NCI-H2107 (cell line): Measurements from ENCODE around the gene NCOA5.

Experiments
- DNase-seq: peaks from one replicate; lab custom pipeline; 2025; lab: John Stamatoyannopoulos, UW

Gene NCOA5

DNA sequence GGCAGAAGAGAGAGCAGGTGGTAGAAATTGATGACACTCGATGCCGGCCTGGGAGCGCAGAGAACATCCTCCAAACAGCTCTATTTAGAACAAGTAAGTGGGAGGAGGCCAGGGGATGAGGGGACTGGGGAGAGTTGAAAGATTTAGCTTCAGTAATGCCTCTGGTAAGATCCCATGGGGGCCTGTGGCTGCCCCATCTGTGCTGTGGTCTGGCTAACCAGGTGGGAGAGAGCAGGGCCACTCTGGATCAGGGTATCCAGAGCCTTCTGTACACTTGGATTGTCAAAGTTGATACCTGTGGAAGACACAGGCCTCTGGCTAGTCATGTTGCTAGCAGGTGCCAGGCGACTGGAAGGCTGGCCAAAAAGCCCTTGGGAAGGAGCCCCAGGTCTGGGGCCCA is 27.6 kb downstream of the NCOA5 start:
- DNase-seq: no peak

DNA sequence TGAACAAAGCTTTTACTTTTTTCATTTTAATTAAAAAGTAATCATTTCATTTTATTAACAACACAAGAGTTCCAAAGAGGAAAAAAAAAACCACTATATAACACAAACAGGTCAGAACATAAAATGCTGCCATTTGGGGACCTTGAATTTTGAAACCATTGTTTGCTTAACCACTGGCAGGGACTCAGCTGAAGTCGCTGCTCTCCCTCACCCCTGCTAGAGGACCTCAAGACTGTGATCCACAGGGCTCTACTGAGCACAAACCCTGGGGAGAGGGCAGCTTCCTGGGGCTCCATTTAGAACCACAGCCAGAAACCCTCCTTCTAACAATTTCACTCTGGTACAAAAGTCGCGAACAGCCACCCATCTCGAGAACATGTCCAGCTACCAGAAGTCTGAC is 28.8 kb downstream of the NCOA5 start:
- no peak for DNase-seq

DNA sequence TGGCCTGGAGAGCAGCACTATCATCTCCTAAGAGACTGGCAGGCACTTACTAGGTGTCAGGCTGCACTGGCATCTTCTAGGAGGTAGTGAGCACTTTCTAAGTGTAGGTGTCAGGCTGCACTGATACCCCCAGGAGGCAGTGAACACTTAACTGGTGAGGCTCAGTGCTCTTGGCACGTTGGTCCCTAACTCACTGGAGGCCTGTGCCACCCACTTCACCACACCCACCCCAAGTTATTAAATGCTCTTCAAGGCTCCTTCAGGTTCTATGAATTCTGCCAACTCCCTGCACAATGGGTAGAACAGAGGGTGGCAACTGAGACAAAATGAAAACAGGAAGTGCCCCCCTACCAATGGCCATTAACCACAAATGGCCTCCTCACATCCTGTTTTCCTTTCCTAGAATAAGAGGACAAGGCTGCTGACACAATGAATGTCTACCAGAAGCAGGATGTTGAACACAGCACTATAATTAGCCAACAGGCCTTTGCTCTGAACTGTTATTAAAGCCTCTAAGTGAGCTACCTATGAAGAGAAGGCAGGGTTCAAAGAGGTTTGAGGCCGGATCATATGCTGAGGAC is 29.4 kb downstream of the NCOA5 start:
- DNase-seq: no peak

DNA sequence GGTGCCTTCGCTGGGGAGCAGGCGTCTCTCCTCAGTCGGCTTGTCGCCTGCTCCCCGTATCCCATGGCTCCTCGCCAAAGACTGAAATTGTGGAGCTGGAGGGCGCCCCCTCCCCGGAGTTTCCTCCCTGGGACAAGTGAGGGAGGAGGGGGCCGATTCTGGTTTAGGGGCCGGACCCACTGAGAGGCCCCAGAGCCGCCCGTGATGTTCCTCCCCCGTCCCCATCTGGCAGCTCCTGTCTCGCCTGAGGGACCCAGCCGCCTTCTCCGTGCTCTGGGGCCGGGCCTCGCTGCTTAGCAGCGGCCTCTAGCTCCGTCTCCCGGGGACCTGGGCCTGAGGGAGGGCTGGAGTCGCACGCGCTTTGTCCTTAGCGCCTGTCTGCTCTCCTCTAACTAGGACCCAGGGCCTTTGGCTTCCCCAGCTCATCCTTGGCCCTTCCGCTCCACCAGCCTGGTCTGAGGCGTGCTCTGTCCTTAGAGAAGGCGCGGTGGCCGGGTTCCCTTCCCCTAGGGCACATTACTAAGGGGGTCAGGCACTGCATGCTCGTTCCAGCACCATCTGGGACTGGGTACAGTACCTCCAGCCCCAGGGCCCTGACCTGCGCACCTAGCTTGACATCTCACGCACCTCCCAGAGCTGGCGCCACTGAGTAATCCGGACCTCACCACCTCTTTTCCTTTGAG is 31.0 kb downstream of the NCOA5 start:
- DNase-seq: no peak

DNA sequence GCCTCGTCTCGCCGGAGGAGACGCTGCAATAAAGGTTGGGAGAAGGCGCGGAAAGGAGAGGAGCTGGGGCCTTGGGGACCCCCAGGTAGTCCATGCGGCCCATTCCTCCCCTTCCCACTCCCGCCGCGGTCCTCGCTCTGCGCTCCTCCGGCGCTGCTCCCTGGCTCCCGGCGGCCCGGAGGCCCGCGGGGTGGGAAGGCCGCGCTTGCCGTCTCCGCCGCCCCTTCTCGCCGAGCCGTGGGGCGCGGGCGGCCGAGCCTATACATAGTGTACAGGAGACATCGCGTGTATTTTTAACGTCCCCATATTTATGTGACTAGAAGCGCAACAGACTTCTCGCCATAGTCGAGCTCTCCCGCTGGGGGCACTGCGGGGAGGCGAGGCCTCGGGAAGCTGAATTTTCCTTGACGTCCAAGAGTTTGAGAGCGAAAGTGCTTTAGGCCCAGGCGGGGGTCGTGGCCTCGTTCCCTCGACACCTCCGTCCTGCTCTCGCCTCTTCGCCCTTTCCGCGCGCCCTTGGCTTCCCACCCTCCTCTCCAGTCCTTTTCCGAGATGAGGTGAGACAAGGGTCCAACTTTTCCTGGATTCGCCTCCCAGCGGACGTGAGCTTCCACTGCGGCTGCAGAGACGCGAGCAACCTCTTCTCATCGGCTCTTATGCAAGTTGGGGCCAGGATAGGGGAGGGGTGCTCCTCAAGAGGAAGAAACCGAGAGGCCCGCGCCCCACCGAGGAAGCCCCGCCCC is 31.7 kb downstream of the NCOA5 start:
- no peak for DNase-seq

DNA sequence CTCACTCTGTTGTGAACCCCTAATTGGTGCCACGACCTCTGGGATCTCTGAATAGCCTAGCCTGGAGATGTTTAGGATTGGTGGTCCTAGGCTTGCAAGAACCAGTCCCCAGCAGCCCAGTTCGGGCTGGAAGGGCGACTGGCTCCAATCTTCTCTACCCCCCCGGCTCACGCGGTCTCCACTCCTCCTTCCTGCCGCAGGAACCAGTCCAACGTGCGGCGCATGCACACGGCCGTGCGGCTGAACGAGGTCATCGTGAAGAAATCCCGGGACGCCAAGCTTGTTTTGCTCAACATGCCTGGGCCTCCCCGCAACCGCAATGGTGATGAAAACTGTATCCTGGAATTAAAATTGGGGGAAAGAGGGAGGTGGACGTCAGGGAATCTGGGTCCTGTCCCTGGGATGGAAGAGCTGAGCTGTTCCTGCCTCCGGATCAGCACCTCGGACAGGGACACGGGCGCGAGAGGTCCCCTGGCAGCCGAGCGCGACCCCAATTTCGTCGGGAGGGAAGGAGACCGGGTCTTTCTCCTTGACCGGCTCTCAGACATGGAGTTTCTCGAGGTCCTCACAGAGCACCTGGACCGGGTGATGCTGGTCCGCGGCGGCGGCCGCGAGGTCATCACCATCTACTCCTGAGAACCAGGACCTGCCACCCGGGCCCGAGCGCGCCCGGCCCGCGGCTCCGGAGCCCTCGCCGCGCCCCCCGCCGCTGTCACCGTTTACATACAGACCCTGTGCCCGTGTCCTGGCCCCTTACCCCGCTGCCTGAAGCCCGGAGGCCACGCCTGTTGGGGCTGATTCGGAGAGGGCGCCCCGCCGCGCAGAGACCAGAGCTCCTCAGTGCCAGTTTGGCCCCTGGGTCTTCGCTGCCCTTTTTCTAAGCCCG is 32.5 kb downstream of the NCOA5 start:
- no peak for DNase-seq

GRCh38 chr20:46056027-46056833 is 33.5 kb downstream of the NCOA5 start:
- no peak for DNase-seq

- no peak for DNase-seq
Observed at GRCh38 chr20:46055269-46055668, 34.5 kb downstream of the NCOA5 start.

- DNase-seq: no peak
Observed at GRCh38 chr20:46054606-46055005, 35.2 kb downstream of the NCOA5 start.

DNA sequence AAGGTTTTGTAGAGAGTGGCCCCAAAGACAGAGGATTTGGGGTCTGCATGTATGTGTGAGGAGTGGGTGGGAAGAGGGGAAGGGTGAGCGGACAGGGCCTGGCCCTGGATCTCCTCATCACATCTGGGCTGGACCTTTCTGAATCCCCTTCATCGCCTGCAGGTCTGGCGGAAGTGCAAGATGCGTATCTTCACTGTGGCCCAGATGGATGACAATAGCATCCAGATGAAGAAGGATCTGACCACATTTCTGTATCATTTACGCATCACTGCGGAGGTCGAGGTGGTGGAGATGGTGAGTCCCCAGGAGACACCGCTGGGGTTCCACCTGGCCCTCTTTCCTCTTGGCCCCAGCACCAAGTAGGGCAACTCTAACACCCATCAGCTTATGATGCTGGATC is 36.3 kb downstream of the NCOA5 start:
- DNase-seq: no peak

GRCh38 chr20:46051556-46052308 is 38.0 kb downstream of the NCOA5 start:
- DNase-seq: no peak

DNA sequence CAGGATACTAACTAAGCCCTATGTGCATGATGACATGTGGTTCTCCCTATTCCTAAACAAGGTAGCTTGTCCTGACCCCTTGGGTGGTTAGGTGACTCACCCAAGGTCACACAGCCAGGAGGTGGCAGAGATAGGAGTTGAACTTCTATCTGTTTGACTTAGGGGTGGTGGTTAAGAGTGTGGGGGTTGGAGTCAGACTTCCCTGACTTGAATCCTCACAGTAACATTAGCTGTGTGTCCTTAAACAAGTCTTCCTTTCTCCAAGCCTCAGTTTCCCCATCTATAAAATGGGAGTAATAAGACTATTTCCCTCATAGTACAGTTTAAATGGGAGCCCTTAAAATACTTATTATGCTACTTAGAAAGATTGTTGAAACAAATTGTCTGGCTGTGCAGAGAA is 38.9 kb downstream of the NCOA5 start:
- no peak for DNase-seq

GRCh38 chr20:46050444-46050843 is 39.3 kb downstream of the NCOA5 start:
- no peak for DNase-seq

DNA sequence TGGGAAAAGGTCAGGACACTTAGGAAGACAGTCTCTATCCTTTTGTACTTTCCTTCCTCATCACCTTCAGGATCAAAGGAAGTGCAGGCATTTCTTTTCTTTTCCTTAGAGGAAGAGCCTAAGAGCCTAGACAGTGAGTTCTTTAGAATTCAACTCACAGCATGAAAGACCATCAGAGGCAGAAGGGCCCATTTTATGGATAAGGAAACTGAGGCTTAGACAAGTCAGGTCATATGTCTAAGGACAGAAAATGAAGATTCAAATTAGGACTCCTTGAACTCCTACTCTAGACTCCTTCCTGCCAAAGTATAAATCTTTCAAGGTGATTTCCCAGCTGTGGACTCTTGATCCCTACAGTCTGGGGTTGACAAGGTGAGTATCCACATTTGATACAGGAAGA is 39.9 kb downstream of the NCOA5 start:
- DNase-seq: no peak

DNA sequence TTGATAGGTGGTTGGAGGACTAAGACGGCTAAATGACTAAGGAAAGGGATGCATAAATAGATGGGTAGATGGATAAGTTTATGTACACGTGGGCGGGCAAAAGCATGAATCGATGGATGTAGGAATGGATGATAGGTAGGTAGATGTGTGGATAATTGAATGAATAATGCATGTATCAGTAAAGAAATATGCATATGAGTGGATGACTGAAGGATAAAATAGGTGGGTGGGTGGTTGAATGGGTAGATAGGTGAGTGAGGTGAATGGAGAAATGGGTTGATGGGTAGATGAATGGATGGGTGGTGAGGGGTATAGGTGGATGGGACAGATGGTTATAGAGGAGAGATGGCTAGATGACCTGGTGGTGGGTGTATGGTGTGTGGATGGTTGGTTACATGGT is 40.6 kb downstream of the NCOA5 start:
- no peak for DNase-seq

DNA sequence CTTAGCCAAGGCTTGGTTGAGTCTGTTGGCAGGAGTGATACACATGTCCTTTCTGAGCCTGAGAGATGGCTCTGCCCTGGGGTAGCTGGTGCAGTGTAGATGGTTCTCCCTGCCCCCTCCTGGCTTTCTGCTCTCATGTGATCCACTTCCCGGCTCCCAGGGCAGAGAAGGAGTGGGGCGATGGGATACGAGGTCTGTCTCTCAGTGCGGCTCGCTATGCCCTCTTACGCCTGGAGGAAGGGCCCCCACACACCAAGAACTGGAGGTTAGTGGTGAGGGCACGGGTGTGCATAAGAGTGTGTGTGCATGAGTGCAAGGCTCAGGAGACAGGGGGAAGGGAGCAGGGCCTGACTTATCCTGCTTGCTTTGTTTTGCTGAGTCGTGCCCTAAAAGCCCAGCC is 41.9 kb downstream of the NCOA5 start:
- no peak for DNase-seq

DNA sequence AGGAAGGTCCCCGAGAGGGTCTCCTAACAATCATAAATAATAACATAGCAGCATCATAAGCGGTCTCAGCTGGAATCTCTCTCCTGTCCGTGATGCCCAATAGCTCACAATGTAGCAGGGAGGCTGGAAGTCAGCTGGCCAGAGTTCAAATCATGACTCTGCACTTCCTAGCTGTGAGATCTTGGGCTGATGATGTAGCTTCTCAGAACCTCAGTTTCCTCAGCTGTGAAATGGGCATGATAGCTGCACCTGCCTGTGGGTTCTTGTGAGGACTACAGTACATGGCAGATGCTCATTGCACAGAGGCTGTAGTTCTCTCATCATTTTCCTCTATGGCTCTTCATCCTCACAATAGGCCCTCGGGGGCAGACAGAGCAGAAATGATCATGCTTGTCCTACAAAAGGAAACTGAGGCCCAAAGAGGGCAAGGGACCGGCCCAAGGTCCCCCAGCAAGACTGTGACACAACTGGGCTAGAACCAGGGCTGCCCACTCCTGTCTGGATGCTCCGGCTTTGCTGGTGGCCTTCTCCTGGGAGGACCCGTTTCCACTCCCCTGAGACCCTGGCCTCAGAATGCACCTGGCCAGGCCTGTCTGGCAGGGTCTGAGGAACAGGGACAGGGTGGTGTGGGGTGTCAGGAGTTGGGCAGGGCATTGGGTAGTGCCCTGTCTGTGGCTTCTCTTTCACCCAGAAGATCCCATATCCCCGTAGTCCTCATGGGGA is 43.0 kb downstream of the NCOA5 start:
- no peak for DNase-seq

DNA sequence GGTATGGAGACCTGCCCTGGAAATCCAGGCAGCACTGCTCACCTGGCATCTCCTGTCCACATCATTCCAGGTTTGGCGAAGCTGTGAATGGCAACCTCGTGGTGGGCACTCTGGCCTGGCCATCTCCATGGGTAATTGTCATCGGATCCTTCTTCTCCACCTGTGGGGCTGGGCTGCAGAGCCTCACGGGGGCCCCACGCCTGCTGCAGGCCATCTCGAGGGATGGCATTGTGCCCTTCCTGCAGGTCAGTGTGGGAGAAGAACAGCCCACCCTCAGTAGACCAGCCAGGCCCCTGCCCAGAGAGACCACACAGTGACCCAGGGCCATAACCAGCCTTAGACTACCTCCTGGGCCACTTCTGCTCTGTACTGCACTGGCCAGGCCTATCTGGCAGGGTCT is 44.9 kb downstream of the NCOA5 start:
- no peak for DNase-seq

GRCh38 chr20:46043556-46043955 is 46.2 kb downstream of the NCOA5 start:
- DNase-seq: no peak

- no peak for DNase-seq
Observed at GRCh38 chr20:46040902-46041535, 48.7 kb downstream of the NCOA5 start.
